ENCODE results near the gene AVPR1A.

GRCh38 chr12:63101920-63102319 is 49.1 kb downstream of the AVPR1A start:
- TF ChIP-seq, protein P1, sequence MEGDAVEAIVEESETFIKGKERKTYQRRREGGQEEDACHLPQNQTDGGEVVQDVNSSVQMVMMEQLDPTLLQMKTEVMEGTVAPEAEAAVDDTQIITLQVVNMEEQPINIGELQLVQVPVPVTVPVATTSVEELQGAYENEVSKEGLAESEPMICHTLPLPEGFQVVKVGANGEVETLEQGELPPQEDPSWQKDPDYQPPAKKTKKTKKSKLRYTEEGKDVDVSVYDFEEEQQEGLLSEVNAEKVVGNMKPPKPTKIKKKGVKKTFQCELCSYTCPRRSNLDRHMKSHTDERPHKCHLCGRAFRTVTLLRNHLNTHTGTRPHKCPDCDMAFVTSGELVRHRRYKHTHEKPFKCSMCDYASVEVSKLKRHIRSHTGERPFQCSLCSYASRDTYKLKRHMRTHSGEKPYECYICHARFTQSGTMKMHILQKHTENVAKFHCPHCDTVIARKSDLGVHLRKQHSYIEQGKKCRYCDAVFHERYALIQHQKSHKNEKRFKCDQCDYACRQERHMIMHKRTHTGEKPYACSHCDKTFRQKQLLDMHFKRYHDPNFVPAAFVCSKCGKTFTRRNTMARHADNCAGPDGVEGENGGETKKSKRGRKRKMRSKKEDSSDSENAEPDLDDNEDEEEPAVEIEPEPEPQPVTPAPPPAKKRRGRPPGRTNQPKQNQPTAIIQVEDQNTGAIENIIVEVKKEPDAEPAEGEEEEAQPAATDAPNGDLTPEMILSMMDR (IDR thresholded peaks at IDR 0.05): no peak
- TF ChIP-seq POLR2A (IDR thresholded peaks at IDR 0.05): no peak
